Mesendoderm (in vitro differentiated cells): ENCODE data around the gene ZNF367.

ENCODE experiments used
- DNase-seq: peaks from one replicate; pipeline ENCODE4 v3.0.0; 2013
- H2AK5ac ChIP-seq: 2 replicates; pipeline ENCODE4 v1.6.1; 2013; ENCODE audit warnings: low read length, inconsistent platforms
- H2BK120ac ChIP-seq: 2 replicates; pipeline ENCODE4 v1.6.1; 2013; ENCODE audit warnings: low read depth, mild to moderate bottlenecking, low read length, moderate library complexity, mixed read lengths
- H2BK15ac ChIP-seq: replicated peaks from 2 replicates; pipeline ENCODE4 v1.6.1; 2013; ENCODE audit warnings: low read depth, mild to moderate bottlenecking, moderate library complexity
- H2BK5ac ChIP-seq: 2 replicates; pipeline ENCODE4 v1.6.1; 2013; ENCODE audit warnings: low read length, inconsistent platforms
- H3K18ac ChIP-seq: 2 replicates; pipeline ENCODE4 v1.6.1; 2013; ENCODE audit warnings: mild to moderate bottlenecking, low read length, mixed read lengths
- H3K23ac ChIP-seq: one replicate; pipeline ENCODE4 v1.6.1; 2013; ENCODE audit warnings: low read length
- H3K27ac ChIP-seq: 2 replicates; pipeline ENCODE4 v1.5.1; 2013; ENCODE audit warnings: low read depth, mild to moderate bottlenecking, inconsistent platforms, low read length, moderate library complexity
- H3K27me3 ChIP-seq: 2 replicates; pipeline ENCODE4 v1.6.1; 2013; ENCODE audit warnings: low read length, control low read depth, mild to moderate bottlenecking, inconsistent platforms; ENCODE audit not compliant: insufficient read depth, poor library complexity
- H3K36me3 ChIP-seq: 2 replicates; pipeline ENCODE4 v1.6.1; 2013; ENCODE audit warnings: low read length, inconsistent platforms; ENCODE audit not compliant: control insufficient read depth, insufficient read depth
- H3K4ac ChIP-seq: one replicate; pipeline ENCODE4 v1.6.1; 2013; ENCODE audit warnings: low read depth, mild to moderate bottlenecking, low read length, moderate library complexity
- H3K4me1 ChIP-seq: 2 replicates; pipeline ENCODE4 v1.6.1; 2013; ENCODE audit warnings: low read depth, low read length, inconsistent platforms; ENCODE audit not compliant: control insufficient read depth
- H3K4me2 ChIP-seq: 2 replicates; pipeline ENCODE4 v1.6.1; 2013; ENCODE audit warnings: low read length
- H3K4me3 ChIP-seq: 2 replicates; pipeline ENCODE4 v1.5.1; 2013; ENCODE audit warnings: mild to moderate bottlenecking, low read length
- H3K56ac ChIP-seq: one replicate; pipeline ENCODE4 v1.6.1; 2013; ENCODE audit warnings: low read length
- H3K79me1 ChIP-seq: 2 replicates; pipeline ENCODE4 v1.6.1; 2013; ENCODE audit warnings: low read length, inconsistent platforms
- H3K79me2 ChIP-seq: 2 replicates; pipeline ENCODE4 v1.6.1; 2013; ENCODE audit warnings: mild to moderate bottlenecking, low read length; ENCODE audit not compliant: control insufficient read depth, insufficient read depth
- H3K9ac ChIP-seq: 2 replicates; pipeline ENCODE4 v1.6.1; 2013; ENCODE audit warnings: low read length, inconsistent platforms
- H4K5ac ChIP-seq: one replicate; pipeline ENCODE4 v1.6.1; 2013; ENCODE audit warnings: low read length
- H4K8ac ChIP-seq: one replicate; pipeline ENCODE4 v1.6.1; 2013; ENCODE audit warnings: low read depth, mild to moderate bottlenecking, control low read depth, low read length, moderate library complexity
- WGBS: extraction: QIAGEN DNeasy Blood & Tissue Kit; methylation state at CpG from one replicate; pipeline ENCODE4 v1.1.7; 2013; ENCODE audit warnings: low lambda C conversion rate, missing lambda C conversion rate; ENCODE audit not compliant: insufficient coverage; ENCODE audit errors: extremely low coverage; 5-methylcytosine and 5-hydroxymethylcytosine counted together

Gene ZNF367

GRCh38 chr9:96436063-96436455 is 17.9 kb upstream of the ZNF367 start:
- no peaks in the 10 kb centered on the region for H3K36me3 ChIP-seq
- no peak overlapping the region for H2AK5ac ChIP-seq
- no peak overlapping the region for H2BK15ac ChIP-seq
- H3K79me1 ChIP-seq, result no peaks in the 10 kb centered on the region
- no peak overlapping the region for H3K9ac ChIP-seq
- H4K8ac ChIP-seq, result no peak overlapping the region
- no peak overlapping the region for H3K23ac ChIP-seq
- H3K79me2 ChIP-seq, result no peaks in the 10 kb centered on the region
- H3K27me3 ChIP-seq, result no peaks in the 10 kb centered on the region
- H3K27ac ChIP-seq, result no peak overlapping the region
- H3K56ac ChIP-seq, result no peak overlapping the region
- H3K4me1 ChIP-seq, result no peaks in the 10 kb centered on the region
- H2BK120ac ChIP-seq, result no peak overlapping the region
- no peak overlapping the region for H4K5ac ChIP-seq
- no peak overlapping the region for H3K4me2 ChIP-seq
- no peak overlapping the region for H3K18ac ChIP-seq
- DNase-seq, result no peak
- H3K4me3 ChIP-seq, result no peak overlapping the region
- H2BK5ac ChIP-seq, result no peak overlapping the region
- no CpG with 5 or more reads among the region's 2 CpGs for WGBS
- no peak overlapping the region for H3K4ac ChIP-seq

GRCh38 chr9:96435345-96435744 is 17.2 kb upstream of the ZNF367 start:
- no peak overlapping the region for H4K5ac ChIP-seq
- H3K27ac ChIP-seq, result no peak overlapping the region
- no peak overlapping the region for H3K56ac ChIP-seq
- H4K8ac ChIP-seq, result no peak overlapping the region
- H3K23ac ChIP-seq, result no peak overlapping the region
- H3K4me2 ChIP-seq, result no peak overlapping the region
- H3K4me3 ChIP-seq, result no peak overlapping the region
- H2BK15ac ChIP-seq, result no peak overlapping the region
- no CpG with 5 or more reads among the region's 4 CpGs for WGBS
- no peaks in the 10 kb centered on the region for H3K79me1 ChIP-seq
- H2BK120ac ChIP-seq, result no peak overlapping the region
- no peak overlapping the region for H2BK5ac ChIP-seq
- H3K27me3 ChIP-seq, result no peaks in the 10 kb centered on the region
- no peak for DNase-seq
- no peaks in the 10 kb centered on the region for H3K36me3 ChIP-seq
- H3K9ac ChIP-seq, result no peak overlapping the region
- no peak overlapping the region for H3K18ac ChIP-seq
- no peak overlapping the region for H2AK5ac ChIP-seq
- H3K4ac ChIP-seq, result no peak overlapping the region
- no peaks in the 10 kb centered on the region for H3K79me2 ChIP-seq
- no peaks in the 10 kb centered on the region for H3K4me1 ChIP-seq

GRCh38 chr9:96430377-96430776 is 12.2 kb upstream of the ZNF367 start:
- Histone ChIP-seq H3K4me2 (no peak overlapping the region), H3K79me2 (no peaks in the 10 kb centered on the region), H3K4me1 (no peaks in the 10 kb centered on the region), H3K9ac (no peak overlapping the region), H3K27ac (no peak overlapping the region), H3K79me1 (no peaks in the 10 kb centered on the region), H3K36me3 (no peaks in the 10 kb centered on the region), H3K27me3 (no peaks in the 10 kb centered on the region), H3K18ac (no peak overlapping the region), H4K5ac (no peak overlapping the region), H3K4me3 (no peak overlapping the region), H2BK120ac (no peak overlapping the region), H2BK5ac (no peak overlapping the region), H2BK15ac (no peak overlapping the region), H3K56ac (no peak overlapping the region), H2AK5ac (no peak overlapping the region), H4K8ac (no peak overlapping the region), H3K23ac (no peak overlapping the region), H3K4ac (no peak overlapping the region)
- no CpG with 5 or more reads among the region's 2 CpGs for WGBS
- DNase-seq, result no peak

- no peak overlapping the region for H3K18ac ChIP-seq
- no peak for DNase-seq
- H4K8ac ChIP-seq, result no peak overlapping the region
- no peak overlapping the region for H2BK5ac ChIP-seq
- no peak overlapping the region for H3K56ac ChIP-seq
- no peak overlapping the region for H2AK5ac ChIP-seq
- no peak overlapping the region for H3K27ac ChIP-seq
- H3K4me1 ChIP-seq, result no peaks in the 10 kb centered on the region
- H2BK15ac ChIP-seq, result no peak overlapping the region
- H4K5ac ChIP-seq, result no peak overlapping the region
- H3K4me2 ChIP-seq, result no peak overlapping the region
- no peak overlapping the region for H2BK120ac ChIP-seq
- H3K23ac ChIP-seq, result no peak overlapping the region
- H3K79me1 ChIP-seq, result no peaks in the 10 kb centered on the region
- H3K4ac ChIP-seq, result no peak overlapping the region
- no peaks in the 10 kb centered on the region for H3K79me2 ChIP-seq
- H3K36me3 ChIP-seq, result no peaks in the 10 kb centered on the region
- no peak overlapping the region for H3K4me3 ChIP-seq
- H3K9ac ChIP-seq, result no peak overlapping the region
- no peaks in the 10 kb centered on the region for H3K27me3 ChIP-seq
Observed at GRCh38 chr9:96429732-96430131, 11.6 kb upstream of the ZNF367 start.

- Histone ChIP-seq H4K5ac (no peak overlapping the region), H3K18ac (no peak overlapping the region), H3K79me1 (no peaks in the 10 kb centered on the region), H3K4me3 (no peak overlapping the region), H2AK5ac (no peak overlapping the region), H3K4ac (no peak overlapping the region), H3K36me3 (no peaks in the 10 kb centered on the region), H2BK15ac (no peak overlapping the region), H4K8ac (no peak overlapping the region), H3K56ac (no peak overlapping the region), H2BK5ac (no peak overlapping the region), H3K23ac (no peak overlapping the region), H3K4me1 (peaks cover 3% of the 10 kb centered on the region), H2BK120ac (no peak overlapping the region), H3K9ac (no peak overlapping the region), H3K79me2 (no peaks in the 10 kb centered on the region), H3K27me3 (no peaks in the 10 kb centered on the region), H3K4me2 (no peak overlapping the region), H3K27ac (no peak overlapping the region)
- no peak for DNase-seq
- WGBS, result 100% methylated on average over 1 of the region's 4 CpGs
Observed at GRCh38 chr9:96425500-96426169, 7.5 kb upstream of the ZNF367 start.

GRCh38 chr9:96423985-96424336 is 5.8 kb upstream of the ZNF367 start:
- Histone ChIP-seq H3K23ac (no peak overlapping the region), H3K27me3 (no peaks in the 10 kb centered on the region), H4K5ac (no peak overlapping the region), H3K4ac (no peak overlapping the region), H2BK120ac (no peak overlapping the region), H3K79me1 (no peaks in the 10 kb centered on the region), H3K9ac (no peak overlapping the region), H3K18ac (no peak overlapping the region), H3K27ac (no peak overlapping the region), H4K8ac (no peak overlapping the region), H2AK5ac (no peak overlapping the region), H3K4me3 (no peak overlapping the region), H3K56ac (no peak overlapping the region), H3K79me2 (no peaks in the 10 kb centered on the region), H2BK15ac (no peak overlapping the region), H3K4me2 (no peak overlapping the region), H2BK5ac (no peak overlapping the region), H3K36me3 (no peaks in the 10 kb centered on the region), H3K4me1 (peaks cover 3% of the 10 kb centered on the region)
- DNase-seq, result no peak
- WGBS, result no CpG with 5 or more reads among the region's 6 CpGs
